Measurements from ENCODE around the gene ZFP36. TPM values are rescaled to one million over a fixed set of nuclear protein-coding genes. Genes with fewer than 3 reads are reported as not detected.

ZFP36 gene
- total RNA-seq, 1 donor from 2014 or later = 7.5 TPM

DNA sequence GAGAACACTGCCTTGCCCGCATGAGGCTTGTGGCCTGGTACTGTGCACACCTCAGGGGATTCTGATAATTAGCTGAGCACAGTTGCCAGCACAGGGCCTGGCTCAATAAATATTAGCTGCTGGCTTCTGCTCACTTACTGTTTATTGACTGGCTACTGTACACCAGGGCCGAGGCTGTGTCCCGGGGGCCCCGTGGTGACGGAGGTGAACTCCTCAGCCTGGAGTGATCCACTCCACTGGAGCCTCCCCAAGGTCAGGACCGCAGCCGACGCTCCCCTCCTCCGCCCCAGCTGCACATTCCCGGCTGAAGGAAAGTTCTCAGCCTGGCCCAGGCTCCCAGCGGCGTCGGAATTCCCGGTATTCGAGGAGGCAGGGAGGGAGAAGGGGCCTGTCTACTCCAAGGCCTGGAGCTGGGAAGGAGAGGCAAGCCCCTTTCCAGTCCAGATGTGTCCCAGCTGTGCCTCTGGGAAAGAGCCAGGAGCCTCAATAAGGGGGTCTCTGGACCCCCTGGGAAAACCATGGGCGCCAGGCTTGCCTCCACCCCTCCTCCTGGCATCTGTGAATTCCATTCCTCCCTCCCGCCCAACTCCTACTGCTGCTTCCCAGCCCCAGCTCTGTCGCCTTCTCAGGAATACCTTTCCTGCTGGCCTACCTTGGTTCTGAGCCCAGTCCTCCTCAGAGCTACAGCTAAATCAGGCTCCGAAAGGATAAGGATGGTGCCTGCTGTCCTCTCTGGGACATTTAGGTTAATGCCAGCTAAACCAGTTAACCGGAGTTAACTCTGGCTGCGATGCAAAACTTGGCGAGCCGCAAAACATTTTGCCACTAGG is 21.9 kb downstream of the ZFP36 start:
- TF ChIP-seq, protein P1, sequence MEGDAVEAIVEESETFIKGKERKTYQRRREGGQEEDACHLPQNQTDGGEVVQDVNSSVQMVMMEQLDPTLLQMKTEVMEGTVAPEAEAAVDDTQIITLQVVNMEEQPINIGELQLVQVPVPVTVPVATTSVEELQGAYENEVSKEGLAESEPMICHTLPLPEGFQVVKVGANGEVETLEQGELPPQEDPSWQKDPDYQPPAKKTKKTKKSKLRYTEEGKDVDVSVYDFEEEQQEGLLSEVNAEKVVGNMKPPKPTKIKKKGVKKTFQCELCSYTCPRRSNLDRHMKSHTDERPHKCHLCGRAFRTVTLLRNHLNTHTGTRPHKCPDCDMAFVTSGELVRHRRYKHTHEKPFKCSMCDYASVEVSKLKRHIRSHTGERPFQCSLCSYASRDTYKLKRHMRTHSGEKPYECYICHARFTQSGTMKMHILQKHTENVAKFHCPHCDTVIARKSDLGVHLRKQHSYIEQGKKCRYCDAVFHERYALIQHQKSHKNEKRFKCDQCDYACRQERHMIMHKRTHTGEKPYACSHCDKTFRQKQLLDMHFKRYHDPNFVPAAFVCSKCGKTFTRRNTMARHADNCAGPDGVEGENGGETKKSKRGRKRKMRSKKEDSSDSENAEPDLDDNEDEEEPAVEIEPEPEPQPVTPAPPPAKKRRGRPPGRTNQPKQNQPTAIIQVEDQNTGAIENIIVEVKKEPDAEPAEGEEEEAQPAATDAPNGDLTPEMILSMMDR (IDR thresholded peaks at IDR 0.05; ENCODE audit: insufficient read depth, low read length, poor library complexity, severe bottlenecking) = no peak
- H3K4me3 ChIP-seq (ENCODE audit: low read depth, low read length) = no peak overlapping the region
- H3K36me3 ChIP-seq (ENCODE audit: control insufficient read depth, insufficient read depth, low read length) = peaks cover 1% of the 10 kb centered on the region
- DNase-seq (ENCODE audit: low read depth) = peak; percentile 74
- H3K27me3 ChIP-seq (ENCODE audit: control insufficient read depth, insufficient read depth, low read length) = no peaks in the 10 kb centered on the region

DNA sequence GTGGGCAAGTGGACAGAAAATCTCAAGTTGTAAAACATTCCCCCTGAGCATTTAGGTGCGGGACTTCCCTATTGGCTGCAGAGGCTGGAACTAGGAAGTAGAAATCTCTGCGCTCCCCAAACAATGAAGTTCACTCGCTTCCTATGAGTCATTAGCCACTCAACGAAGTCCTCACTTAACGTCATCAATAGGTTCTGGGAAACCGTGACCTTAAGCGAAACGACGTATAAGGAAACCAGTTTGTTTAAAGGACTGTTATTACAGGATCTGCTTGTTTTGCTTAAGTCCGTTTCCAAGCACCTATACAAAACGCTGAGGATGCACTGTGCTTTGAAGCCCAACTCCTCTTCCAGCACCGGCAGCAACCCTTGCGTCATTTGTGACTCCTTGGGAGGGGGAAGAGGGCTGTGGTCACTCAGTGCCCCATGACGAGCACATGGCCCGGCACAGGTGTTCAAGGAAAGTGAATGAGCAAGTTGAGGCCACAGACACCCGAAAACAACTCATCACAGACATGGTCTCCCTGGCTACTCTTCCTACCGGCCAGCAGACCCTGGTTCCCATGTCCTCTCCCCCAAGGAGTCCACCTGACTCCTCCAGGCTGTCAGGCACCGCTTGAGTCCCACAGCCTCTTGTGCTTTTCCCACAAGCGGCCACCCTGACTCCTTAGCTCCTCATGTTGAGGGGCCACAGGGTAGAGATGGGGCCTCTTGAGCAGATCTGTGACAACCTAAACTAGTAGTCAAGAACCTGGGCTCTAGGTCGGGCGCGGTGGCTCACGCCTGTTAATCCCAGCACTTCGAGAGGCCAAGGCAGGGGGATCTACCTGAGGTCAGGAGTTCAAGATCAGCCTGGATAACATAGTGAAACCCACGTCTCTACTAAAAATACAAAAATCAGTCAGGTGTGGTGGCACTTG is 24.3 kb downstream of the ZFP36 start:
- Histone ChIP-seq H3K36me3 (ENCODE audit: control insufficient read depth, insufficient read depth, low read length) (peaks cover 4% of the 10 kb centered on the region), H3K27me3 (ENCODE audit: control insufficient read depth, insufficient read depth, low read length) (no peaks in the 10 kb centered on the region), H3K4me3 (ENCODE audit: low read depth, low read length) (no peak overlapping the region)
- TF ChIP-seq, protein P1 (IDR thresholded peaks at IDR 0.05; ENCODE audit: insufficient read depth, low read length, poor library complexity, severe bottlenecking) = no peak
- peak; percentile 100 for DNase-seq (ENCODE audit: low read depth)

DNA sequence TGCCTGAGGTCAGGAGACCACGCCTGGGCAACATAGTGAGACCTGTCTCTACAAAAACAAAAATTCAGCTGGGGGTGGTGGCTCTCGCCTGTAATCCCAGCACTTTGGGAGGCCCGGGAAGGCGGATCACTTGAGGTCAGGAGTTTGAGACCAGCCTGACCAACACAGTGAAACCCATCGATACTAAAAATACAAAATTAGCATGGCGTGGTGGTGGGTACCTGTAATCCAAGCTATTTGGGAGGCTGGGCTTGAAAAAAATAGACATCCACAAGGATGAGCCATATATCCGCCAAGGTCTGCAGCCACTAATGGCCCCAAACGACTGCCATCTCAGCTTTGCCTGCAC is 26.0 kb downstream of the ZFP36 start:
- no peak overlapping the region for H3K4me3 ChIP-seq (ENCODE audit: low read depth, low read length)
- H3K27me3 ChIP-seq (ENCODE audit: control insufficient read depth, insufficient read depth, low read length) = no peaks in the 10 kb centered on the region
- peaks cover 4% of the 10 kb centered on the region for H3K36me3 ChIP-seq (ENCODE audit: control insufficient read depth, insufficient read depth, low read length)
- TF ChIP-seq, protein P1 (IDR thresholded peaks at IDR 0.05; ENCODE audit: insufficient read depth, low read length, poor library complexity, severe bottlenecking) = no peak
- no peak for DNase-seq (ENCODE audit: low read depth)

DNA sequence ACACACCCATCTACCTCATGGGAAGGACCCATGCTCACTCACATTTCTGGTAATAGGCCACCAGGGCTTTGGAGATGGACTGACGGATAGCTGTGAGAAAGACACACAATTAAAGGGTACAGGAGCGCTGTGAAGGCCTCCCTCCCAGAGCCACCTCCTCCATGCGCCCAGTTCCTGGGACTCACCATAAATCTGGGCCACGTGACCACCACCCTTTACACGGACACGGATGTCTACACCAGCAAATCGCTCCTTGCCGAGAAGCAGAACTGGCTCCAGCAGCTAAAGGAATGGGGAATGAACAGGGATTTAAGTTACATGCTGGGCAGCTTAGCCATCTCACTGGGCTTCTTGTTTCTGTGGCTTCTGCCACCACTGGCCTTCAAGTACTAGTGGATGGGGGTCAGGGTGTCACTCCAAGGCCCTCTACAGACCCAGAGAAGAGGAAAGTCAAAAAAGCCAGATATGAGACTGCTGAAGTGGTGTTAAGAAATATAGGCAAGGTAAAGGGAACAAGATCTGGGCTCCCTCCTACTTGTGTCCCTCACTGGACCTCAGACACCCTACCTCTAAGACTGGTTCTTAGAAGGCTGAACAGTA is 26.9 kb downstream of the ZFP36 start:
- Histone ChIP-seq H3K36me3 (ENCODE audit: control insufficient read depth, insufficient read depth, low read length) (peaks cover 4% of the 10 kb centered on the region), H3K4me3 (ENCODE audit: low read depth, low read length) (no peak overlapping the region), H3K27me3 (ENCODE audit: control insufficient read depth, insufficient read depth, low read length) (no peaks in the 10 kb centered on the region)
- TF ChIP-seq, protein P1 (IDR thresholded peaks at IDR 0.05; ENCODE audit: insufficient read depth, low read length, poor library complexity, severe bottlenecking) = no peak
- DNase-seq (ENCODE audit: low read depth) = no peak

DNA sequence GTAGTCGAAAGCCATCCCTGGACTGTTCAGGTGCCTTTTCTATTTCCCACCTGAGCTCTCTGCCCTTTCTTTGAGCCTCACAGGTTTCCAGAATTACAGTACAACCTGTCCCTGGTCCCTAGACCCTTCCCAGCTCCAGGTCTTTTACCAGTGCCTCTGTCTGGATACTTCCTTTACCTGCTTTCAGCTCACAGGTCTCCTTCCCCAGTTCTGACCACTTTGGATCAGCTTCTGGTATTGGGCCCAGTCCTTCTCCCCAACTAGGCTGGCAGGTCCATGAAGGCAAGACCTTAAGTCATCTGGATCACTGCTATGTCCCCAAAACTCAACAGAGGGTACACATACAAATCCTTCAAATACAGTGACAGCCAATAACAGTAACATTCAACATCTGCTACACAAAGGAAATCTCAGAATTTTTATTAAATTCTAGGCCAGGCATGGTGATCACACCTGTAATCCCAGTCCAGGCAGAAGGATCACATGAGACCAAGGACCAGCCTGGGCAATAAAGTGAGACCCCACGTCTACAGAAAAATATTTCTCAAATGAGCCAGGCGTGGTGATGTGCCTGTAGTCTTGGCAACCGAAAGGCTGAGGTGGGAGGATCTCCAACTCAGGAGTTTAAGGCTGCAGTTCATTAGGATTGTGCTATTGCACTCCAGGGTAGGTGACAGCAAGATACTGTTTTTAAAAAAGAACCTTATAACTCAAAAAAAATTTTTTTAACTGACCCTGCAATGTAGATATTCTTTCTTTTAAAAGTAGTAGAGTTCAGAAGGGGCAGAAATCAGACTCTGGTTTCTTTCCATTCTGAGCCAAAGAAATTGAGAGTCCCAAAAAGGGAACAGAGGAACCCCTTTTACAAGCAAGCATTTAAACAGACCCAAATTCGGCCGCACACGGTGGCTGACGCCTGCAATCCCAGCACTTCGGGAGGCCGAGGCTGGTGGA is 27.8 kb downstream of the ZFP36 start:
- Histone ChIP-seq H3K36me3 (ENCODE audit: control insufficient read depth, insufficient read depth, low read length) (peaks cover 4% of the 10 kb centered on the region), H3K4me3 (ENCODE audit: low read depth, low read length) (peak overlapping the region; percentile 74), H3K27me3 (ENCODE audit: control insufficient read depth, insufficient read depth, low read length) (no peaks in the 10 kb centered on the region)
- TF ChIP-seq, protein P1 (IDR thresholded peaks at IDR 0.05; ENCODE audit: insufficient read depth, low read length, poor library complexity, severe bottlenecking) = no peak
- no peak for DNase-seq (ENCODE audit: low read depth)
